ENCODE data around the gene SMG9.

SMG9 gene

GRCh38 chr19:43797118-43797517, 42.4 kb upstream of the SMG9 start:
- Histone ChIP-seq H3K4me2 (ENCODE audit: low read length, poor library complexity, severe bottlenecking) (no peak overlapping the region), H3K79me1 (replicated peaks; ENCODE audit: low read length, poor library complexity, severe bottlenecking) (no peaks in the 10 kb centered on the region), H3K18ac (ENCODE audit: low read depth in 1 of 2, low read length in 2 of 2) (no peak overlapping the region), H2BK15ac (ENCODE audit: low read depth, poor library complexity, severe bottlenecking) (no peak overlapping the region), H2BK120ac (ENCODE audit: low read depth, low read length) (no peak overlapping the region), H3K4me3 (ENCODE audit: insufficient read depth in 1 of 2, low read depth in 1 of 2, low read length in 2 of 2) (no peak overlapping the region), H3K9ac (ENCODE audit: low read length) (no peak overlapping the region), H3K4me1 (ENCODE audit: control insufficient read depth, insufficient read depth, low read depth, low read length) (peaks cover 10% of the 10 kb centered on the region), H2BK12ac (ENCODE audit: low read length in 2 of 2) (no peak overlapping the region), H3K27me3 (ENCODE audit: control insufficient read depth in 1 of 2, insufficient read depth in 1 of 2, low read length in 2 of 2) (peaks cover 32 to 57% of the 10 kb centered on the region in 2 experiments), H2AFZ (ENCODE audit: low read depth, low read length) (no peak overlapping the region), H3K23ac (ENCODE audit: low read length in 2 of 2) (no peak overlapping the region), H4K91ac (ENCODE audit: low read length) (no peak overlapping the region), H3K36me3 (ENCODE audit: control insufficient read depth in 1 of 2, insufficient read depth in 2 of 2, low read depth in 1 of 2, low read length in 2 of 2) (no peaks in the 10 kb centered on the region), H3K27ac (ENCODE audit: low read length, poor library complexity, severe bottlenecking) (no peak overlapping the region), H2AK5ac (ENCODE audit: low read length, severe bottlenecking) (no peak overlapping the region), H2BK5ac (ENCODE audit: low read depth, low read length, poor library complexity, severe bottlenecking) (no peak overlapping the region), H3K14ac (ENCODE audit: low read length in 2 of 2) (no peak overlapping the region), H3K4ac (ENCODE audit: low read depth in 1 of 2, low read length in 2 of 2) (no peak overlapping the region), H3K9me3 (ENCODE audit: control insufficient read depth, low read length) (peaks cover 19% of the 10 kb centered on the region), H4K8ac (ENCODE audit: low read length) (no peak overlapping the region)
- 44% methylated on average over 5 of the region's 6 CpGs for WGBS
- DNase-seq = no peak

GRCh38 chr19:43790587-43790986, 35.8 kb upstream of the SMG9 start:
- no peak overlapping the region for H3K4ac ChIP-seq (ENCODE audit: low read depth in 1 of 2, low read length in 2 of 2)
- no peak overlapping the region for H3K4me3 ChIP-seq (ENCODE audit: insufficient read depth in 1 of 2, low read depth in 1 of 2, low read length in 2 of 2)
- 56% methylated on average over 3 of the region's 3 CpGs for WGBS
- no peak overlapping the region for H2AK5ac ChIP-seq (ENCODE audit: low read length, severe bottlenecking)
- no peak overlapping the region for H3K23ac ChIP-seq (ENCODE audit: low read length in 2 of 2)
- no peak overlapping the region for H3K27ac ChIP-seq (ENCODE audit: low read length, poor library complexity, severe bottlenecking)
- H4K8ac ChIP-seq (ENCODE audit: low read length) = no peak overlapping the region
- H3K36me3 ChIP-seq (ENCODE audit: control insufficient read depth in 1 of 2, insufficient read depth in 2 of 2, low read depth in 1 of 2, low read length in 2 of 2) = no peaks in the 10 kb centered on the region
- H3K9ac ChIP-seq (ENCODE audit: low read length) = no peak overlapping the region
- no peak overlapping the region for H2BK15ac ChIP-seq (ENCODE audit: low read depth, poor library complexity, severe bottlenecking)
- no peak overlapping the region for H2BK120ac ChIP-seq (ENCODE audit: low read depth, low read length)
- H3K18ac ChIP-seq (ENCODE audit: low read depth in 1 of 2, low read length in 2 of 2) = no peak overlapping the region
- H2AFZ ChIP-seq (ENCODE audit: low read depth, low read length) = no peak overlapping the region
- DNase-seq = no peak
- no peak overlapping the region for H3K4me2 ChIP-seq (ENCODE audit: low read length, poor library complexity, severe bottlenecking)
- no peaks in the 10 kb centered on the region for H3K79me1 ChIP-seq (replicated peaks; ENCODE audit: low read length, poor library complexity, severe bottlenecking)
- peaks cover 9 to 28% of the 10 kb centered on the region in 2 experiments for H3K27me3 ChIP-seq (ENCODE audit: control insufficient read depth in 1 of 2, insufficient read depth in 1 of 2, low read length in 2 of 2)
- no peak overlapping the region for H3K14ac ChIP-seq (ENCODE audit: low read length in 2 of 2)
- H4K91ac ChIP-seq (ENCODE audit: low read length) = no peak overlapping the region
- no peaks in the 10 kb centered on the region for H3K4me1 ChIP-seq (ENCODE audit: control insufficient read depth, insufficient read depth, low read depth, low read length)
- H2BK5ac ChIP-seq (ENCODE audit: low read depth, low read length, poor library complexity, severe bottlenecking) = no peak overlapping the region
- H3K9me3 ChIP-seq (ENCODE audit: control insufficient read depth, low read length) = peaks cover 6% of the 10 kb centered on the region
- no peak overlapping the region for H2BK12ac ChIP-seq (ENCODE audit: low read length in 2 of 2)

- Histone ChIP-seq H3K9ac (ENCODE audit: low read length) (no peak overlapping the region), H3K36me3 (ENCODE audit: control insufficient read depth in 1 of 2, insufficient read depth in 2 of 2, low read depth in 1 of 2, low read length in 2 of 2) (no peaks in the 10 kb centered on the region), H2AFZ (ENCODE audit: low read depth, low read length) (no peak overlapping the region), H3K27ac (ENCODE audit: low read length, poor library complexity, severe bottlenecking) (no peak overlapping the region), H4K8ac (ENCODE audit: low read length) (no peak overlapping the region), H3K18ac (ENCODE audit: low read depth in 1 of 2, low read length in 2 of 2) (no peak overlapping the region), H2BK15ac (ENCODE audit: low read depth, poor library complexity, severe bottlenecking) (no peak overlapping the region), H3K4ac (ENCODE audit: low read depth in 1 of 2, low read length in 2 of 2) (no peak overlapping the region), H3K4me2 (ENCODE audit: low read length, poor library complexity, severe bottlenecking) (no peak overlapping the region), H2BK12ac (ENCODE audit: low read length in 2 of 2) (no peak overlapping the region), H3K79me1 (replicated peaks; ENCODE audit: low read length, poor library complexity, severe bottlenecking) (no peaks in the 10 kb centered on the region), H2AK5ac (ENCODE audit: low read length, severe bottlenecking) (no peak overlapping the region), H3K4me3 (ENCODE audit: insufficient read depth in 1 of 2, low read depth in 1 of 2, low read length in 2 of 2) (no peak overlapping the region), H3K14ac (ENCODE audit: low read length in 2 of 2) (no peak overlapping the region), H4K91ac (ENCODE audit: low read length) (no peak overlapping the region), H2BK120ac (ENCODE audit: low read depth, low read length) (no peak overlapping the region), H3K9me3 (ENCODE audit: control insufficient read depth, low read length) (no peaks in the 10 kb centered on the region), H3K23ac (ENCODE audit: low read length in 2 of 2) (no peak overlapping the region), H3K4me1 (ENCODE audit: control insufficient read depth, insufficient read depth, low read depth, low read length) (peaks cover 11% of the 10 kb centered on the region), H2BK5ac (ENCODE audit: low read depth, low read length, poor library complexity, severe bottlenecking) (no peak overlapping the region), H3K27me3 (ENCODE audit: control insufficient read depth in 1 of 2, insufficient read depth in 1 of 2, low read length in 2 of 2) (peaks cover 9 to 21% of the 10 kb centered on the region in 2 experiments)
- DNase-seq = peak; percentile 60
- 0% methylated on average over 2 of the region's 3 CpGs for WGBS
Measured at GRCh38 chr19:43789029-43789428, 34.3 kb upstream of the SMG9 start.

- DNase-seq = no peak
- no peak overlapping the region for H2AK5ac ChIP-seq (ENCODE audit: low read length, severe bottlenecking)
- H4K8ac ChIP-seq (ENCODE audit: low read length) = no peak overlapping the region
- no peak overlapping the region for H2BK12ac ChIP-seq (ENCODE audit: low read length in 2 of 2)
- H3K4ac ChIP-seq (ENCODE audit: low read depth in 1 of 2, low read length in 2 of 2) = no peak overlapping the region
- H3K4me1 ChIP-seq (ENCODE audit: control insufficient read depth, insufficient read depth, low read depth, low read length) = peaks cover 18% of the 10 kb centered on the region
- peaks cover 0 to 5% of the 10 kb centered on the region in 2 experiments for H3K27me3 ChIP-seq (ENCODE audit: control insufficient read depth in 1 of 2, insufficient read depth in 1 of 2, low read length in 2 of 2)
- no peaks in the 10 kb centered on the region for H3K36me3 ChIP-seq (ENCODE audit: control insufficient read depth in 1 of 2, insufficient read depth in 2 of 2, low read depth in 1 of 2, low read length in 2 of 2)
- 0% methylated on average over 1 of the region's 1 CpG for WGBS
- H3K4me2 ChIP-seq (ENCODE audit: low read length, poor library complexity, severe bottlenecking) = no peak overlapping the region
- H3K9ac ChIP-seq (ENCODE audit: low read length) = no peak overlapping the region
- no peak overlapping the region for H3K27ac ChIP-seq (ENCODE audit: low read length, poor library complexity, severe bottlenecking)
- no peak overlapping the region for H2BK5ac ChIP-seq (ENCODE audit: low read depth, low read length, poor library complexity, severe bottlenecking)
- H3K14ac ChIP-seq (ENCODE audit: low read length in 2 of 2) = no peak overlapping the region
- H2AFZ ChIP-seq (ENCODE audit: low read depth, low read length) = no peak overlapping the region
- no peak overlapping the region for H3K23ac ChIP-seq (ENCODE audit: low read length in 2 of 2)
- no peaks in the 10 kb centered on the region for H3K9me3 ChIP-seq (ENCODE audit: control insufficient read depth, low read length)
- H3K4me3 ChIP-seq (ENCODE audit: insufficient read depth in 1 of 2, low read depth in 1 of 2, low read length in 2 of 2) = no peak overlapping the region
- H3K18ac ChIP-seq (ENCODE audit: low read depth in 1 of 2, low read length in 2 of 2) = no peak overlapping the region
- H2BK15ac ChIP-seq (ENCODE audit: low read depth, poor library complexity, severe bottlenecking) = no peak overlapping the region
- H2BK120ac ChIP-seq (ENCODE audit: low read depth, low read length) = no peak overlapping the region
- no peak overlapping the region for H4K91ac ChIP-seq (ENCODE audit: low read length)
- no peaks in the 10 kb centered on the region for H3K79me1 ChIP-seq (replicated peaks; ENCODE audit: low read length, poor library complexity, severe bottlenecking)
Measured at GRCh38 chr19:43786665-43787064, 31.9 kb upstream of the SMG9 start.

All from mesenchymal stem cell (in vitro differentiated cells and primary cell).